Mesodermal cell (in vitro differentiated cells): Measurements from ENCODE around the gene NR3C2.

Source experiments
- H3K27ac ChIP-seq: 2 replicates; pipeline ENCODE4 v1.7.0; 2013; ENCODE audit warnings: mild to moderate bottlenecking, low read depth, low read length, moderate library complexity; ENCODE audit not compliant: severe bottlenecking
- H3K36me3 ChIP-seq: 2 replicates; pipeline ENCODE4 v1.7.1; 2013; ENCODE audit warnings: mild to moderate bottlenecking, low read length, moderate library complexity; ENCODE audit not compliant: control insufficient read depth, insufficient read depth
- H3K4me1 ChIP-seq: one replicate; pipeline ENCODE4 v1.7.1; 2013; ENCODE audit warnings: mild to moderate bottlenecking, low read length; ENCODE audit not compliant: insufficient read depth, control insufficient read depth, poor library complexity, severe bottlenecking
- H3K4me3 ChIP-seq: 2 replicates; pipeline ENCODE4 v1.7.0; 2013; ENCODE audit warnings: low read length, control low read depth, mild to moderate bottlenecking; ENCODE audit not compliant: insufficient read depth, poor library complexity, severe bottlenecking; ENCODE audit errors: extremely low read depth
- H3K9me3 ChIP-seq: 2 replicates; pipeline ENCODE4 v1.7.1; 2013; ENCODE audit warnings: mild to moderate bottlenecking, low read length, moderate library complexity; ENCODE audit not compliant: control insufficient read depth
- WGBS, 2 experiments: methylation state at CpG; one replicate each; pipeline ENCODE4 v1.1.5; 2013; ENCODE audit warnings: missing lambda C conversion rate in 2 of 2; ENCODE audit not compliant: insufficient coverage in 2 of 2; 5-methylcytosine and 5-hydroxymethylcytosine counted together

NR3C2 gene

DNA sequence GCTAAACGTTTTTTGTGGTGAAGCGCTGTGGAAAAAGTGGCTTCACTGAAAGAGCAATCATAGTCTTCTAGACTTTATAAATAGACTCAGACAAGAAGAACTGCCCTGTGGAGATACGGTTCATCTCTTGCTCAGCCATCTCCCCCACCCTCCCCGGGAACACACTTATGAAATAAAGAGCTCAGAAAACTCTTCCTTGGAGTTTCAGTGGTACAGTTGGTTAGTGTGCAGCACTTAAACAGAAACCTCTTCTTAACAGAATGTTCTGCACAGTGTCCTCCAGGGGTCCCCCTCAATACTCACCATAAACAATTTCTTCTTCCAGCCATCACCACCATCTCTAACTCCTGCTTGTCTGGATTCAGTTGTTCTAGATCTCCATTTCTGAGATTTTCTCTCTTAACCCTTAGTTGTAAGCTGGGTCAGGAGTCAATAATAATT lies 397.3 kb downstream of the NR3C2 start:
- no peaks in the 10 kb centered on the region for H3K9me3 ChIP-seq
- H3K27ac ChIP-seq: no peak overlapping the region
- H3K4me3 ChIP-seq: no peak overlapping the region
- 89 to 100% methylated on average over 2 to 4 of the region's 4 CpGs for WGBS, 2 experiments
- H3K36me3 ChIP-seq: peaks cover 15% of the 10 kb centered on the region
- H3K4me1 ChIP-seq: no peaks in the 10 kb centered on the region

DNA sequence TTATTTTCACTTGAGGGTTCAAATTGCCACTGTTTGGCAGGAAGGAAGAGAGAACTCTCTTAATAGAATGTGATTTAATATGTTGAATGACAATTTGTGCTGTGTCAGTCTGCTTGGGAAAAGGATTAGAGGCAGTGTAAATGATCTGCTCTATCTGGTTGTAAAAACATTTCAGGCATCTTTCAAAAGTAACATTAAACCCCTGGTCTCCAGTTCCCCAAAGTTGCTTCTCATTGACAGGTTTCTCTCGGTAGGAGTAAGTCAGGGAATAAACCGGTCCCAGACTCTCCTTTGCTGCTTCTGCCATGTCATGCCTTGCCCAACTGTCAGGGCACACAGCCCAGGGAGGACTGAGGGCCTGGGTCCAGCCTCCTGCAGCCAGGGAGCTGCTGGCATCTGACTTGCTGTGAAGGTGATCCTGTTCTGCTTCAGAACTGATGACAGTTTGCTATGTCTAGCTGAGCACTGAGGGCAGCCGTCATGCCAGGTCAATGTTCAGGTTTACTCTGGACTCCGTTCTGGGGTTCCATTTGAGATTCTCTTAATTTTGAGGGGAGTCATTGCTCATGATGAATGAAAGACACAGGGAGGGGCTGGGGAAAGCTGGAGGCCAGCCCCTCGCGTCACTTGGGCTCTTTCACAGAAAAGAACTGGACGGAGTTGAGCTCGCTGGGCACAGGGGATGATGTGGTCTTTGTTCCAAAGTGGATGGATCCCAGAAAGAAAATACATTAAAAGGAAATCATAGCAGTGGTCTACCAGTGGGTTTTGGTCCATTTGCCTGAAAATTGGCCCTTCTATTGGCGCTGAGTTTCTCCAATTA lies 397.9 kb downstream of the NR3C2 start:
- no peaks in the 10 kb centered on the region for H3K9me3 ChIP-seq
- peaks cover 15% of the 10 kb centered on the region for H3K36me3 ChIP-seq
- no peaks in the 10 kb centered on the region for H3K4me1 ChIP-seq
- no peak overlapping the region for H3K27ac ChIP-seq
- H3K4me3 ChIP-seq: no peak overlapping the region
- WGBS, 2 experiments: 94 to 97% methylated on average over 9 of the region's 9 CpGs

GRCh38 chr4:148041606-148042329 lies 400.4 kb downstream of the NR3C2 start:
- WGBS, 2 experiments: 77 to 84% methylated on average over 7 of the region's 7 CpGs
- Histone ChIP-seq H3K4me1 (no peaks in the 10 kb centered on the region), H3K4me3 (no peak overlapping the region), H3K36me3 (peaks cover under 1% of the 10 kb centered on the region), H3K27ac (no peak overlapping the region), H3K9me3 (no peaks in the 10 kb centered on the region)

DNA sequence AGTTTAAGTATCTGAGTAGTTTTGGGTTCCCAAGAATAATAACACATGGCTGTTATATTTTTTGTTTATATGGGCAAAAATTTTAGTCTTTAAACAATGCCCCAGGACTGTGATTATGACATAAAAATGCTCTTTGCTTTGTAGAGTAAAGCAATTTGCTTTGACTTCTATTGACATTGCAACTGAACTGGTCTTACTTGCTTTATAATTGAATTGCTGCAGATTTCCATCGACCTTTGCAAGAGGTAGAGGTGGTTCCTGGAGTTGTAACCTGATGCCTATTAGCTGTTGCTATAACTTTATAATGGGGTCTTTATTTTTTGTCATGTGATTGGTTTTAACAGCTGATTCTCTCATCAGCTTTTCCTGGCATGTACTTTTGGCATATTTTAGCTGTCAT lies 407.4 kb downstream of the NR3C2 start:
- no peaks in the 10 kb centered on the region for H3K4me1 ChIP-seq
- H3K36me3 ChIP-seq: no peaks in the 10 kb centered on the region
- no peak overlapping the region for H3K4me3 ChIP-seq
- H3K27ac ChIP-seq: no peak overlapping the region
- no peaks in the 10 kb centered on the region for H3K9me3 ChIP-seq
- WGBS, 2 experiments: 43 to 60% methylated on average over 1 of the region's 1 CpG

- Histone ChIP-seq H3K27ac (peak overlapping the region; percentile 66), H3K4me1 (peaks cover 3% of the 10 kb centered on the region), H3K36me3 (no peaks in the 10 kb centered on the region), H3K9me3 (peaks cover 5% of the 10 kb centered on the region), H3K4me3 (no peak overlapping the region)
- WGBS, 2 experiments: no CpG with 5 or more reads among the region's 2 CpGs
Measured at GRCh38 chr4:148030193-148030873, 411.9 kb downstream of the NR3C2 start.

DNA sequence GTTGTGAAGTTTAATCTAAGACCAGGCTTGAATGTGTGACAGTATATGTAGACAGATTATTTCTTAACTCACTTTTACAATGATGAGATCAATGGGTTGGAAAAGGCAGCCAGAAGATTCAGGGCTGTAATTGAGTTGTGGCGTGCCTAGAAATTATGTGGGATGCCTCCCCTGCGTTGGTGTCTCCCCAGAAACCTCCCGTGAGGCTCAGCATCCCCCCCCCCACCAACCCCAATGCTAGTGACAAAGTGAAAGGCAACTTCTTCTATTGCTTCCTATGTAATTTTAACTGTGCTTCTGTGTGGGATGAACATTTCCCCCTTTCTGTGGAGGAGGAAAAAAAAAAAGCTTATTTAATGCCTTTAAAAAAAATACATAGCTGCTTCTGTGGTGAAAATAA lies 412.4 kb downstream of the NR3C2 start:
- no peaks in the 10 kb centered on the region for H3K36me3 ChIP-seq
- peaks cover 3% of the 10 kb centered on the region for H3K4me1 ChIP-seq
- H3K27ac ChIP-seq: no peak overlapping the region
- WGBS, 2 experiments: no CpG with 5 or more reads among the region's 3 CpGs
- peaks cover 5% of the 10 kb centered on the region for H3K9me3 ChIP-seq
- H3K4me3 ChIP-seq: no peak overlapping the region
